GM21619 (cell line): Measurements from ENCODE around the gene BBLN.

Experiments
- ATAC-seq: cut with Tn5 transposase; IDR thresholded peaks from one replicate; pipeline ENCODE4 v1.9.1; 2021; ENCODE audit not compliant: unreplicated experiment

BBLN gene

GRCh38 chr9:128211186-128211980 is 51.3 kb downstream of the BBLN start:
- no peak for ATAC-seq

GRCh38 chr9:128211981-128212281 is 51.9 kb downstream of the BBLN start:
- ATAC-seq = no peak
